ENCODE results near the gene ESX1. TPM values are rescaled to one million over a fixed set of nuclear protein-coding genes. Genes with fewer than 3 reads are reported as not detected.
"Not testable (repeated sequence)": the region's sequence is repeated elsewhere in the genome, so short reads cannot be mapped to it uniquely, and the experiment has no call there.

The ESX1 gene
- not detected for polyA plus RNA-seq (2013, experiment 1 of 2; ENCODE audit: insufficient read length)
- not detected for polyA plus RNA-seq (2013, experiment 2 of 2; ENCODE audit: insufficient read length)

GRCh38 chrX:104254442-104255115 is at the start of gene ESX1:
ESX1 (minus strand) TSS chrX:104254933; CDS start chrX:104254849, 84 bp downstream.
- no peak for DNase-seq

GRCh38 chrX:104295636-104296035 is 40.9 kb upstream of the ESX1 start:
- DNase-seq, result no peak

- DNase-seq, result peak; percentile 12
These were observed 34.2 kb upstream of the ESX1 start for GRCh38 chrX:104288961-104289360.

GRCh38 chrX:104288269-104288668 is 33.5 kb upstream of the ESX1 start:
- no peak for DNase-seq

GRCh38 chrX:104285201-104285600 is 30.5 kb upstream of the ESX1 start:
- no peak for DNase-seq

GRCh38 chrX:104284507-104284906 is 29.8 kb upstream of the ESX1 start:
- peak; percentile 20 for DNase-seq

GRCh38 chrX:104282166-104282725 is 27.5 kb upstream of the ESX1 start:
- DNase-seq, result no peak

- DNase-seq, result no peak
These were observed 26.8 kb upstream of the ESX1 start for GRCh38 chrX:104281564-104281963.

GRCh38 chrX:104280609-104281008 is 25.9 kb upstream of the ESX1 start:
- no peak for DNase-seq

- peak; percentile 13 for DNase-seq
These were observed 16.3 kb upstream of the ESX1 start for GRCh38 chrX:104270916-104271512.

GRCh38 chrX:104270212-104270611 is 15.5 kb upstream of the ESX1 start:
- no peak for DNase-seq

- DNase-seq, result no peak
These were observed 732 bp upstream of the ESX1 start for GRCh38 chrX:104255465-104255864.

GRCh38 chrX:104253567-104254441 is 929 bp downstream of the ESX1 start:
- no peak for DNase-seq

- DNase-seq, result no peak
These were observed 4.3 kb downstream of the ESX1 start for GRCh38 chrX:104250470-104250869.

GRCh38 chrX:104230060-104230459 is 24.7 kb downstream of the ESX1 start:
- not testable (repeated sequence) for DNase-seq

GRCh38 chrX:104211187-104211586 is 43.5 kb downstream of the ESX1 start:
- no peak for DNase-seq

- DNase-seq, result no peak
These were observed 49.2 kb downstream of the ESX1 start for GRCh38 chrX:104205548-104205947.
